Measurements from ENCODE around the gene CDCP1.

DNA sequence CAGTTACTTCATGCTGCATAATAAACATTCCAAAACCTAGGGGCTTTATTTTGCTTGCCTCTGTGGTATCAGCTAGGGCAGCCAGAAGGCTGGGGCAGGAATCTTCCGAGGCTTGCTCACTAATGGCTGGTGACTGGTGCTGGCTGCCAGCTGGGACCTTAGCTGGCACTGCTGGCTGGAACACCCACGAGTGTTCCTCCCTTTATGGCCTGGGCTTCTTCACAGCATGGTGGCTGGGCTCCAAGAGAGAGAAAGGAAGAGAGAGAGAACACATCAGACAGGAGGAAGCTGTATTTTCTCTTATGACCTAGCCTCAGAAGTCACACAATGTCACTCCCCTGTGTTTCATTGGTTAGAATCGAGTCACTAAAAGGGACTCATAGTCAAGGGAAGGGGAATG is 23.9 kb upstream of the CDCP1 start:
- TF ChIP-seq, protein P1, sequence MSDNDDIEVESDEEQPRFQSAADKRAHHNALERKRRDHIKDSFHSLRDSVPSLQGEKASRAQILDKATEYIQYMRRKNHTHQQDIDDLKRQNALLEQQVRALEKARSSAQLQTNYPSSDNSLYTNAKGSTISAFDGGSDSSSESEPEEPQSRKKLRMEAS (IDR thresholded peaks at IDR 0.05), result no peak
- TF ChIP-seq TEAD4 (IDR thresholded peaks at IDR 0.05), result no peak
- TF ChIP-seq TAF1 (IDR thresholded peaks at IDR 0.05; ENCODE audit: low read depth), result no peak
- TF ChIP-seq, protein P2, sequence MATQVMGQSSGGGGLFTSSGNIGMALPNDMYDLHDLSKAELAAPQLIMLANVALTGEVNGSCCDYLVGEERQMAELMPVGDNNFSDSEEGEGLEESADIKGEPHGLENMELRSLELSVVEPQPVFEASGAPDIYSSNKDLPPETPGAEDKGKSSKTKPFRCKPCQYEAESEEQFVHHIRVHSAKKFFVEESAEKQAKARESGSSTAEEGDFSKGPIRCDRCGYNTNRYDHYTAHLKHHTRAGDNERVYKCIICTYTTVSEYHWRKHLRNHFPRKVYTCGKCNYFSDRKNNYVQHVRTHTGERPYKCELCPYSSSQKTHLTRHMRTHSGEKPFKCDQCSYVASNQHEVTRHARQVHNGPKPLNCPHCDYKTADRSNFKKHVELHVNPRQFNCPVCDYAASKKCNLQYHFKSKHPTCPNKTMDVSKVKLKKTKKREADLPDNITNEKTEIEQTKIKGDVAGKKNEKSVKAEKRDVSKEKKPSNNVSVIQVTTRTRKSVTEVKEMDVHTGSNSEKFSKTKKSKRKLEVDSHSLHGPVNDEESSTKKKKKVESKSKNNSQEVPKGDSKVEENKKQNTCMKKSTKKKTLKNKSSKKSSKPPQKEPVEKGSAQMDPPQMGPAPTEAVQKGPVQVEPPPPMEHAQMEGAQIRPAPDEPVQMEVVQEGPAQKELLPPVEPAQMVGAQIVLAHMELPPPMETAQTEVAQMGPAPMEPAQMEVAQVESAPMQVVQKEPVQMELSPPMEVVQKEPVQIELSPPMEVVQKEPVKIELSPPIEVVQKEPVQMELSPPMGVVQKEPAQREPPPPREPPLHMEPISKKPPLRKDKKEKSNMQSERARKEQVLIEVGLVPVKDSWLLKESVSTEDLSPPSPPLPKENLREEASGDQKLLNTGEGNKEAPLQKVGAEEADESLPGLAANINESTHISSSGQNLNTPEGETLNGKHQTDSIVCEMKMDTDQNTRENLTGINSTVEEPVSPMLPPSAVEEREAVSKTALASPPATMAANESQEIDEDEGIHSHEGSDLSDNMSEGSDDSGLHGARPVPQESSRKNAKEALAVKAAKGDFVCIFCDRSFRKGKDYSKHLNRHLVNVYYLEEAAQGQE (IDR thresholded peaks at IDR 0.05; ENCODE audit: low read depth), result no peak
- no peak for TF ChIP-seq RAD21 (IDR thresholded peaks at IDR 0.05; ENCODE audit: low read depth)
- TF ChIP-seq NFIC (IDR thresholded peaks at IDR 0.05), result no peak
- TF ChIP-seq YY1 (IDR thresholded peaks at IDR 0.05; ENCODE audit: low read depth), result no peak
- no peak for TF ChIP-seq ZBTB7A (IDR thresholded peaks at IDR 0.05; ENCODE audit: low read depth)
- TF ChIP-seq EP300 (IDR thresholded peaks at IDR 0.05; ENCODE audit: borderline replicate concordance), result no peak
- TF ChIP-seq CREB1 (IDR thresholded peaks at IDR 0.05; ENCODE audit: low read depth), result no peak
- TF ChIP-seq, protein P3, sequence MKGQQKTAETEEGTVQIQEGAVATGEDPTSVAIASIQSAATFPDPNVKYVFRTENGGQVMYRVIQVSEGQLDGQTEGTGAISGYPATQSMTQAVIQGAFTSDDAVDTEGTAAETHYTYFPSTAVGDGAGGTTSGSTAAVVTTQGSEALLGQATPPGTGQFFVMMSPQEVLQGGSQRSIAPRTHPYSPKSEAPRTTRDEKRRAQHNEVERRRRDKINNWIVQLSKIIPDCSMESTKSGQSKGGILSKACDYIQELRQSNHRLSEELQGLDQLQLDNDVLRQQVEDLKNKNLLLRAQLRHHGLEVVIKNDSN (IDR thresholded peaks at IDR 0.05), result no peak
- TF ChIP-seq CEBPB (IDR thresholded peaks at IDR 0.05), result no peak
- TF ChIP-seq FOXM1 (IDR thresholded peaks at IDR 0.05; ENCODE audit: borderline replicate concordance, low read depth), result no peak
- no peak for TF ChIP-seq TCF12 (IDR thresholded peaks at IDR 0.05; ENCODE audit: low read depth)
